Occipital lobe (tissue), 2 donors: ENCODE results near the gene RASGRF2. TPM values are rescaled to one million over a fixed set of nuclear protein-coding genes. Genes with fewer than 3 reads are reported as not detected.
"Not testable (repeated sequence)": the region's sequence is repeated elsewhere in the genome, so short reads cannot be mapped to it uniquely, and the experiment has no call there.

Source experiments
- DNase-seq: peaks from one replicate; lab custom pipeline; 2025; lab: John Stamatoyannopoulos, UW
- total RNA-seq: library from RNA; depleted of rRNA; stranded (reverse); fragments of >200 nt; gene quantifications from one replicate; pipeline ENCODE4 v1.2.3, GENCODE V29; 2014

RASGRF2 gene
- total RNA-seq, 1 donor from 2014 or later: 20.0 TPM

- DNase-seq: no peak
Measured at GRCh38 chr5:80985600-80986228, 25.6 kb downstream of the RASGRF2 start.

GRCh38 chr5:80986382-80986781 lies 26.2 kb downstream of the RASGRF2 start:
- DNase-seq: no peak

- DNase-seq: no peak
Measured at GRCh38 chr5:80987078-80987766, 27.1 kb downstream of the RASGRF2 start.

GRCh38 chr5:80988419-80988935 lies 28.3 kb downstream of the RASGRF2 start:
- no peak for DNase-seq

- no peak for DNase-seq
Measured at GRCh38 chr5:80989883-80990282, 29.7 kb downstream of the RASGRF2 start.

GRCh38 chr5:80990527-80990926 lies 30.4 kb downstream of the RASGRF2 start:
- no peak for DNase-seq

GRCh38 chr5:80990971-80991370 lies 30.8 kb downstream of the RASGRF2 start:
- DNase-seq: no peak

GRCh38 chr5:80995908-80996307 lies 35.7 kb downstream of the RASGRF2 start:
- DNase-seq: no peak

- no peak for DNase-seq
Measured at GRCh38 chr5:80998590-80998979, 38.4 kb downstream of the RASGRF2 start.

- no peak for DNase-seq
Measured at GRCh38 chr5:81003811-81004386, 43.7 kb downstream of the RASGRF2 start.

- DNase-seq: no peak
Measured at GRCh38 chr5:81005708-81006107, 45.5 kb downstream of the RASGRF2 start.

- DNase-seq: no peak
Measured at GRCh38 chr5:81006231-81006630, 46.1 kb downstream of the RASGRF2 start.

- no peak for DNase-seq
Measured at GRCh38 chr5:81006947-81007636, 46.9 kb downstream of the RASGRF2 start.

- no peak for DNase-seq
Measured at GRCh38 chr5:81007637-81008027, 47.5 kb downstream of the RASGRF2 start.

- no peak for DNase-seq
Measured at GRCh38 chr5:81010336-81011169, 50.4 kb downstream of the RASGRF2 start.

- no peak for DNase-seq
Measured at GRCh38 chr5:81014348-81014747, 54.2 kb downstream of the RASGRF2 start.

- DNase-seq: no peak
Measured at GRCh38 chr5:81016116-81016515, 56.0 kb downstream of the RASGRF2 start.

GRCh38 chr5:81017320-81017719 lies 57.2 kb downstream of the RASGRF2 start:
- no peak for DNase-seq

GRCh38 chr5:81018608-81019007 lies 58.4 kb downstream of the RASGRF2 start:
- DNase-seq: not testable (repeated sequence)

GRCh38 chr5:81019748-81020147 lies 59.6 kb downstream of the RASGRF2 start:
- no peak for DNase-seq

GRCh38 chr5:81020478-81021167 lies 60.5 kb downstream of the RASGRF2 start:
- no peak for DNase-seq
